GM12878 (cell line): ENCODE results near the gene IL17RB.

Experiments used
- CTCF ChIP-seq, 3 experiments: IDR thresholded peaks in 2 of 3; conservative IDR thresholded peaks in 1 of 3; 2 replicates each; pipeline ENCODE4 v1.5.1; 2011; ENCODE audit warnings: low read depth in 3 of 3, low read length in 3 of 3, mild to moderate bottlenecking in 3 of 3, control low read depth in 2 of 3, moderate library complexity in 2 of 3, inconsistent platforms in 1 of 3, mixed read lengths in 1 of 3; ENCODE audit not compliant: control insufficient read depth in 2 of 3, insufficient read depth in 1 of 3; ENCODE audit errors: extremely low read depth in 1 of 3
- SREBF2 ChIP-seq: IDR thresholded peaks from 2 replicates; pipeline ENCODE4 v1.6.1; 2012; ENCODE audit warnings: mild to moderate bottlenecking, low read length

GRCh38 chr3:53802256-53802880 is 44.0 kb upstream of the IL17RB start:
- TF ChIP-seq CTCF (IDR thresholded peaks at IDR 0.05 in 2 of 3, conservative IDR thresholded peaks at IDR 0.05 in 1 of 3; ENCODE audit: control insufficient read depth in 2 of 3, extremely low read depth in 1 of 3, insufficient read depth in 1 of 3, low read depth in 3 of 3, low read length in 3 of 3) (no peak), SREBF2 (no peak)
